ENCODE data around the gene TP73.

TP73 gene

DNA sequence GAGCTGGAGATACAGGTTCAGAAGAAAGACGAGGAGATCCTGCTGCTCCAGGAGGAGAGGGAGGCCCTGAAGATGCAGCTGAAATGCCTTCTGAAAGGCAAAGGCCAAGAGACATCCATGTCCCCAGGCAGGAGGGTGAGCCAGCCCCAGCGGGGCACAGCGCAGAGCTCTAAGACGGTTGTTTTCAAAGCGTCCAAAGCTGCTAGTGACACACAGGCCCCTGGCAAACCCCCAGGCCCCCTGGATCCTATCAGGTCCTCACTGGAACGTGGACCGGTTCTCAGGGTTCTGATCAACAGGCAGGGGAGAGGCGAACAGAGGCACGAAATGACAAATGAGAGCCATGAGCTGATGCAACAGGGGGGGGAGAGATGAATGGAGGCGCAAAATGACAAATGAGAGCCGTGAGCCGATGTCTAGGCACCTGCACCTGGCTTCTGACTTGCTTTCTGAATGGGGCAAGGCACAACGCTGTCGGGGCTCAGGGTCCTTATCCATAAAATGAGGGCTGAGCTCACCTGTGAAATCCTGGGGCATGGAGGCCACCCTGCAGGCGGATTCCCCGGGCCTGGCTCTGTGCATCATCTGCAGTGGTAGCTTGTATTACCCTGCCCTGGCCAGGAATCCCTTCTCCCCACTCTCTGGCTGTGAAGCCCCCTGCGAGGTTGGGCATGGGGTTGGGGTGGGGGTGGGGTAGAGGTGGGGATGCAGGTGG lies 109.1 kb downstream of the TP73 start:
- in situ Hi-C loops (cut with HindIII; ENCODE audit: low pct_ligation_motif_present, low pct_unique_long_range_greater_than_20kb, low sequenced_read_pairs), result no loop called here
- no peak for DNase-seq

DNA sequence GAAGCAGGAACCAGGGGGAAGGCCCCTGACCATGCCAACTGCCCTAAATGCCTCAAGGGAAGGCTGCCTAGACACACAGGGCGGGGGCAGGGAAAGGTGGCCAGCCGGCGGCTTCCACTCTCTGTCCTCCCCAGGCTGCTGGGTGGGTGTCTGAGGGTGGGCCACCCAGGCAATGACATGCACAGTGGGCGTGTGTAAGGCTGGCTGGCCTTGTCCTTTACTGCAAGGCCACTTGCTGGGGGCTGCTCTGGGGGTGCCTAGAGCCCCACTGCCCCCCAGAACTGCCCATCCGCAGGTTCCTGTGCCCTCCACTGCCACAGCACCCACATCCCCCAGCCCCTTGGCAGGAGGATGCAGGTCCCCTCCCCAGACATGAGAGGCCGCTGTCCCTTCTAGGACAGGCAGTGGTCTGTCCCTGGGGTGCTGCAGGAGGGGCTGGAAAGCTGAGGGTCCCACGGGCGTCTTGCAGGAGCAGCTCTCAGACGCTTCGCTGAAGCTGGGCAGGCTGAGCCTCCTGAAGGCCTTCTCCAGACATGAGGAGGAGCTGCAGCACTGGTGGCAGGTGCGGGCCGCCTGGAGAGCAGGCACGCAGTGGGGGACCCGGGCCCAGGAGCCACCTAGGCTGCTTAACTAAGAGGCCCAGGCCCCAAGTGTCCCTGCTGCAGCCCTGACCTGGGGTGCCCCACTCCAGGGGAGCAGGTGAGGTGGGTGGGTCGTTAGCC lies 110.0 kb downstream of the TP73 start:
- no peak for DNase-seq
- in situ Hi-C loops (cut with HindIII; ENCODE audit: low pct_ligation_motif_present, low pct_unique_long_range_greater_than_20kb, low sequenced_read_pairs), result no loop called here

DNA sequence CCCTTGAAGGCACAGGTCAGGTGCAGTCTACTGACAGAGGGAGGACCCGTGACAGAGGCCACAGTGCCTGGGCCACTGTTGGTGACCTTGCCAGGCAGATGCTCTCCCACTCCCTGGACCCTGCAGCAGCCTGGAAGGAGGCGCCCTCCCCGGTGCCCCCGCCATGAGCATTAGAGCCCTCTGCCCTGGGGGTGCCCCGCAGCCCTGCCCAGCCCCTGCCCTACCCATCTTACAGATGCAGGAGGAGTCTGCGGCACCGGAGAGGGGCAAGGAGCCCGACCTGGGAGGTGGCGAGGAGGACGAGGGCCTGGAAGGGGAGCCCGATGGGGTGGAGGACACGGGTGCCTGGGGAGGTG lies 110.5 kb downstream of the TP73 start:
- DNase-seq, result no peak
- in situ Hi-C loops (cut with HindIII; ENCODE audit: low pct_ligation_motif_present, low pct_unique_long_range_greater_than_20kb, low sequenced_read_pairs), result no loop called here

DNA sequence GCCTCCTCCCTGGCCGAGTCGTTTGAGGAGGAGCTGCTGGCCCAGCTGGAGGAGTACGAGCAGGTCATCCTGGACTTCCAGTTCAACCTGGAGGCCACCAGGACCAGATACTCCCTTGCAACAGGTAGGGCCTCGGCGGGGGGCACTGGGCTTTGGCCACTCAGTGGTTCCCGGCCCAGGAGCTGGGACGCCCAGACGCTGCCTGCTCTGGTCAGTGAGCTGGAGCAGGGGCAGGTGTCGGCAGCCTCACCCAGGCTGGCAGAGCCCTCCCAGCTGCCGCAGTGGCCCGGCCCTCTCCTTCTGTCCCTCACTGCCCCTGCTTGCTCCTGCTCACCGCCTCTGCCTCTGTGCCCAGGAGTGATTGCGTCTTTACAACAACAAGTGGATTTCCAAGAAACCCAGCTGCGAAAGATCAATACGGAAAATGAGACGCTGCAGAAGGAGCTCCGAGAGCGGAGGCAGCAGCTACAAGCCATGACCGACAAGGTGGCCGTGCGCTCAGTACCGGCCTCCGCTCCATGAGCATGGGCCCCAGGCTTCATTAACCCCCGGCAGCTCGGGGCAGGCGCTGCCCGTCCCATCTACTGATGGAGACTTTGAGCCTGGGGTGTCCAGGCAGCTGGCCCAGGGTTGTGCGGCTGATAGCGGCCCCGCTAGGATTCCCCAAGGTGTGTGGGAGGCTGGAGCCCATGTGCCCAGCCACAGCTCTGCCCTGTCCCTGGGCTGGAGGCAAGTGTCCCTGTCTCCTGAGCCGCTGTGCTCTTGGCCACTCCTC lies 111.2 kb downstream of the TP73 start:
- DNase-seq, result no peak
- in situ Hi-C loops (cut with HindIII; ENCODE audit: low pct_ligation_motif_present, low pct_unique_long_range_greater_than_20kb, low sequenced_read_pairs), result no loop called here

DNA sequence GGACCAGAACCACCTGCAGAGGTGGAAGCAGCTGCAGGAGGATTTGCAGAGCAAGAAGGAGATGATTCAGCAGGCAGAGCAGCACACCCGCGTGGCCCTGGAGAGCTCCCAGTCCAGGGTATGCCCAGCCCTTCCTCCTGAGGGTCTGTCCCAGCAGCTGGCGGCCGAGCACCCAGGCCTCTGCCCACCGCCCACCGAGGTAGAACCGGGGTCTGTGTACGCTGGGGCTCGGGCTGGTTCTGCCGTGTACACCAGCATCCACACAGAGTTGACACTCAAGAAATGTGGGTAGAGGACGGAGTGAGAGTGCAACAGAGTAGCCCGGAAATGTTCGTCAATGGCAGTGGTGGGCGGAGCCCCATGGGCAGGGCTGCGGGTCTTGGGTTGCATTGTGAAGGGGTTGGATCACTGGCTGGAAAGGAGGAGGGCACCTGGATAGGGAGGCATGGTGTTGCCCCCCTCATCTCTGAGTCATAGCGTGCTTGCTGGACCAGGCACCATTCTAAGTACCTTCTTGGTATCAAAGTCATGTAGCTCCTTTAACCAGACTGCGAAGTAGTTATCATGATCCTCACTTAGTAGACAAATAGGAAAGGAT lies 115.1 kb downstream of the TP73 start:
- no peak for DNase-seq
- in situ Hi-C loops (cut with HindIII; ENCODE audit: low pct_ligation_motif_present, low pct_unique_long_range_greater_than_20kb, low sequenced_read_pairs), result no loop called here

DNA sequence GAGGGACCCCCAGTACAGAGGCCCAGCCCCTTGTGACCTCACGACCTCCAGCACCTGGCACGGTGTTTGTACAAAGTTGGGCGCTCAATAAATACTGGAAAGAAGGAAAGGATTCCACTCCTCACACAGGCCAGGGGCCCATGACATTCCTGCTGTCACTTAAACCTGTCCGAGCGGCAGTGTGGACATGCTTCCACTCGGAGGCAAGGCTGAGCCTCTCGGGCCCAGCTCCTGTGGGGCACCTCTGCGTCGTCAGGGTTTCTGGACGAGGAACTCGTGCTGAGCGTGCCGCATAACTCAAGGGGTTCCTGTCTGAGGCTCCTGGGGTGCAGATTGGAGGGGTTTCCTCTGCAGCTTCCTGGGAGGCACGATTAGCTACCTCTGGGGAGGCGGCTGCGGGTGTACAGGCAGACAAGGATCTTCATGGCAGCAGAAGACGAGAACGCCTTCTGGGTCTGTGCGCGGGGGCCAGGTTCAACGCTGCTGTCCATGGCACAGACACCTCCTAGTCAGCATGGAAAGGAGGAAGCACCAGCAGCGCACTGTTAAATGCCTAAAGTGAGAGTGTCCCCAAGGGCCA lies 116.6 kb downstream of the TP73 start:
- no peak for DNase-seq

DNA sequence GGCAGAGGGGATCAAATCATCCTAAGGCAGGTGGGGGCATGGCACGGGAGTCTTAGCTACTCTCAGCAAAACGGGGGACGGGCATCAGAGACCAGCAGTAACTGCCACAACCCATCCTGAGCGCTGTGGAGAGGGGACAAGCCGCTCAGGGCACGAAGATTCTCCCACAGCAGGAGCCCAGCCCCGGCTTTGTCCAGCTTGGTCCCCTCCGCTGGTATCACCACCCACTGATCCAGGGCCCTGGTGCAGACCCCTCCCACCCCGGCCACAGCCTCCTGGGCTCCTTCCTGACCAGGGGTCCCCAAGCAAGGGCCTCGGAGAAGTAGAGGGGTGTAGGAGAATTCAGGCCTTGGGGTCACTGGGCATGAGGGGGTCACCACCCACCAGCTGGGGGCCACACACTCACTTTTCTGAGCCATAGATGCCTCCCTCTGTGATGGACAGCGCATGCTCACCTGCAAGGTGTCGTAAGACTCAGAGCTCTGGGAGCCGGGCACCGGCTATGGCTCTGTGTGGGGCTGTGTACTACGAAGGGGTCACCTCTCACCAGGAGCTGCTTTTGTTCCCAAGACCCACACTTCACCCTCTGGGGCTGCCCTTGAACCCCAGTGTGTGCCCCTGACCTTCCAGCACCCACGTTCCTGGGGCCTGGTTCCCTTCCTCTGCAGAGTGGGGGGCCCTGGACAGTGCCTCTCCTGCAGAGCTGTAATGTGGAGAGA lies 117.9 kb downstream of the TP73 start:
- no peak for DNase-seq
- in situ Hi-C loops (cut with HindIII; ENCODE audit: low pct_ligation_motif_present, low pct_unique_long_range_greater_than_20kb, low sequenced_read_pairs), result no loop called here

More for the DNA sequence above, 116.6 kb downstream of the TP73 start:
- in situ Hi-C loops (cut with HindIII; ENCODE audit: low pct_ligation_motif_present, low pct_unique_long_range_greater_than_20kb, low sequenced_read_pairs), result no loop called here

DNA sequence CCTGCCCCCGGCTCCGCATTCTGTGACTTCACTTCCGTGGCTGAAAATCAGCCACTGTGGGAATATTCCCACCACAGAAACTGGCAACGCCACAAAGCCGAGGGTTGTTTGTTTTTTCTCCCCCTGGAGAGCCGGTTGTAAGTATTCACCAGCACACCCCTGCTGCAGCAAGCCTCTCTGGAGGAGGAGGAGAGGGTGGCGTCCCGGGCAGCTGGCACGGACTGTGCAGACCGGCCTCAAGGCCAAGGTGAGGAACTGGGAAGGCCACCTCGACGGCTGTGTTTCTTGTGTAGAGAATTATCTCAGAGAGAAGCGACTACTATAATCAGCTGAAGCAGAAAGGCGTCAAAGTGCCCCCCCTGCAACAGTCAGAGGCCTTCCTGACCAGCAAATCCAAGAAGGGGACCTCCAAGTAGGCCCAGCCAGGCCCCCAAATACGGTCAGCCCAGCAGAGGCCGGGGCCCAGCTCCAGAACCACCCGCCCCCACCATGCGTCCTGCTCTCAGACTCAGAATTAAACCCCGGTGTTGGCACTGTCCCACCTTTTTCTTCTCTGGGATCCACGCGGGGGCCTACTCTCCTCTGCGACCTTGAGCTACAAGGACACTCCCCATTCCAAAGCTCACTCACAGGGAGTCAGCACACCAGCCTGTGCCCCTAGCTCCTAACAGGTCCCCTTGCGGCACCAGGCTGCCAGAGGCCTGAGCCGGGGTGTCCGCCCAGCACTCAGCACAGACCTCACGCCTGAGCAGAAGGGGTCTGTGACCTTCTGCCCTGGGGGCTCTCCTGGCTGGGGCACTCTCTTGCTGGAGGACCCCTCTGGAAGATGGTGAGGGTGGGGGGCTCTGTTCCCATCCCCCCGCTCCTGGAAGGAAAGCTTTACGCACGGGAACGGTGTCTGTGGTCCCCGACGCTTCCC lies 119.1 kb downstream of the TP73 start:
- in situ Hi-C loops (cut with HindIII; ENCODE audit: low pct_ligation_motif_present, low pct_unique_long_range_greater_than_20kb, low sequenced_read_pairs), result no loop called here
- no peak for DNase-seq

DNA sequence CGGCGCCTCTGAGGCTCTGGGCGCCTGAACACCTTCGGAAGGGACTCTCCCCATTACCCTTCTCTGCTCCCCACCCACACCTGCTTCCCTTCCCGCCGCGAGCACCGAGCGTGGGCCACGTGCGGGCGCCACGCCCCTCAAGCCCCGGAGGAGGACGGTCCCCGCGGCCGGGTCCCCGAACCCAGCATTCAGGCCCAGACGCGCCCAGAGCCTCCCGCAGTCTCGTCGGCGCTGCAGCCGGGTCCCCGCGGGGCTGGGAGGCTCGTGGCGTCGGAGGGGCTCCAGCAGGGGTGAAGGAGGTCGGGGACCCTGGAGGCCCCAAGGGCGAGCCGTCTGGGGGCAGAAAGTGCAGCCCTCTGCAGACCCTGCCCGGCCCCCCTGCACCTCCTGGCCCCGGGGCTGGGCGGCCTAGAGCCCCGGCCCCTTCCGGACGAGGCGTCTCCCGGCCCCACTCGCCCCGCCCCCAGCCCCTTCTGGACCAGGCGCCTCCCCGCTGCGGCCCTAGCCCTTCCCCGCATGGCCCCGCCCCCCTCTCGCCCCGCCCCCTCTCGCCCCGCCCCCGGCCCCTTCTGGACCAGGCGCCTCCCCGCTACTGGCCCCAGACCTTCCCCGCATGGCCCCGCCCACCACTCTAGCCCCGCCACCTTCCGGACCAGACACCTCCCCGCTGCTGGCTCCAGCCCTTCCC lies 119.9 kb downstream of the TP73 start:
- peak; percentile 81 for DNase-seq
- in situ Hi-C loops (cut with HindIII; ENCODE audit: low pct_ligation_motif_present, low pct_unique_long_range_greater_than_20kb, low sequenced_read_pairs), result no loop called here

DNA sequence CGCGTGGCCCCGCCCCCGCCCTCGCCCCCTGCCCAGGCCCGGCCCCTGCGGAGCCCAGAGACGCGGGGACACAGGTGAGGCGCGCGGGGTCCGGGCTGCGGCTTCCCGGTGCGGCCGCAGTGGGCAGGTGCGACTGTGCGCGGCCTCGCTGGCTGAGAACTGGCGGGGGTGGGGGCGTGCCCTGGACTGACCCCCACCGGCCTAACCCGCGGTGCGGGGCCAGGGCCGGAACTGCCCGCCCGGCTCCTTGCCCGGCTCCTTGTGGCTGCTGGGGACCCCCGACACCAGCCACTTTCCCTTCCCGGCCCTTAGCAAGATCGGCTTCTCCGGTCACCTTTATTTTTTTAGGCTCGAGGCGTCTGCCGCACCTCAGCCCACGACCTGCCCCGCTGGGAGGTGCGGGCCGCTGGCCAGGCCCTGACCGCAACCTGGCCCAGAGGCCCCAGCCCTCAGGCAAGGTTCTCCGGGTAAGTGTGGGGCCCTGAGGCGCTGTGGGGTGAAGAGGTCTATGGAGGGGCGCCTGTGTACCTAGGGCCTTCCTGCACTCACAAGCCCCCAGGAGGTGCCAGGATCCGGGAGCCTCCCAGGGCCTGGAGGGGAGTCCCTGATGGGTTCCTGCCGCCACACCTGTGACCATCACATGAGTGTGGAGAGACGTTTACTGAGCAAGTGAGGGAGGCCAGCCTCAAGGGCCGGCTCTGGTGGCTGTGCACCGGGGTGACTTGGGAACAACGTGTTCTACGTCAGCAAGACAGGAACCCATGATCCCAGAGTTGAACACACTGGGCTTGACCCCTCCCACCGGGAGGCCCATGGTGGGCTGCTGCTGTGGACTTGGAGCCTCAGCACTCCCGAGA lies 120.6 kb downstream of the TP73 start, which contains the start of gene SMIM1:
SMIM1 (plus strand) TSS at position 35 of the 857 bp plus-strand sequence. CDS start 2,625 bp downstream, outside the sequence.
- in situ Hi-C loops (cut with HindIII; ENCODE audit: low pct_ligation_motif_present, low pct_unique_long_range_greater_than_20kb, low sequenced_read_pairs), result no loop called here

DNA sequence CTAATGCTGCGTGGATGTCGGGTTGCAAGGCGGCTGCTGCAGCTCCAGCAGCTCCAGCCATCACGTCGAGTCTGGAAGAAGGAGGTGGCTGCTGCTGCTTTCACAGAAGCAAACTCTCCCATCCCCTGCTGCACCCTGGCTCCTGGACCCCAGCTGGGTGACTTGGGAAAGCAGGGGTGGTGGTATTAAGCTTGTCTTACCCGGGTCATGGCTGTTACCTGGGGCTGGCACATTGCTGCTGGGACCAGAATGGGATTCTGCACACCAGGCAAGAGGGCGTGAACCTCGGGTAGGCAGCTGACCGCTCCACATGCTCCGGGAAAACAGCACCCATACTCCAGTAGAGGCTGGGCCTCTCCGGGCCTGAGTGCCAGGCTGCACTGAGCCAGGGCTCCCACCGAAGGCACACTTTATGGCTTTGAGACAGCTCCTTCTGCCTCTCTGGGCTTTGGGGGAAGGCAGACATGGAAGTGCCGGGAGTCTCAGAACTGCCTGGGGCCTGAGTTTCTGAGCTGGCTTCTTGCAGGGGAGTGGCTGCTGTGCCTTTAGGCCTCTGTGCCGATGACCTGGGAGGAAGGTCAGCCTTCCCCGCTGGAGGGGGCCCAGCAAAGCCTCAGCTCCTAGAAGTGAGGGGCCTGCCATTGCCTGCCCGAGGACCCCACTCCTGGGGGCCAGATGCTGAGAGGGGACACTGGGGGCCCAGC lies 121.4 kb downstream of the TP73 start:
- in situ Hi-C loops (cut with HindIII; ENCODE audit: low pct_ligation_motif_present, low pct_unique_long_range_greater_than_20kb, low sequenced_read_pairs), result no loop called here
- no peak for DNase-seq

More for the DNA sequence above, 120.6 kb downstream of the TP73 start, which contains the start of gene SMIM1:
- no peak for DNase-seq

DNA sequence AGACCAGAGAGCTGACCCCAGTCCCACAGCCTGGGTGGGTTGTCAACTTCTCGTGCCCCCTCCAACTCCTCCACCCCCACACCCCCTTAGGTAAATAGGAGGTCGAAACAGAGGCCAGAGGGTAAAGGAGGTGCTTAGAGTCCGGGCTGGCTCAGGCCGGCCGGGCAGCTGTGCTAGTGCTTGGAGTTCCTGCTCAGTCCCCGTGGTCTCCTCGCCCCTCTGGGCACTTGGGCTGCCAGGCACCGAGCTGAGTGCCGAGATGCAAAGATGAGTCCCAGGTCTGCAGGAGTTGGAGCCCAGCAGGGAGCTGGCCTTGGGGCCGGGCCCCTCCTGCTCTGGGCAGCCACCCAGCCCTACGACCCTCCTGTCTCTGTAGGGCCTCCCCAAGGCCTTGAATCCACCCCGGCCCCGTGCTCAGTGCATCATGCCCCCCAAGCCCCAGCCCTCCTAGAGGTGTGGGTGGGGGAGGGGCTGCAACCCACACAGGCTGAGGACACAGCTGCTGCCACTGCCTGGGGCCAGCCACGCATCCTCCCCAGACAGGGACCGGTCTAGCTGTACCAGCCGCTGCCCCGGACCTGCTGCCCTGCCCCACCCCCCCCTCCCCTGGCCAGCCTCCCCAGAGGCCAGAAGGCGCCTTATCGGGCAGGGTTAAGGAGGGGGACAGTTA lies 122.1 kb downstream of the TP73 start:
- no peak for DNase-seq
- in situ Hi-C loops (cut with HindIII; ENCODE audit: low pct_ligation_motif_present, low pct_unique_long_range_greater_than_20kb, low sequenced_read_pairs), result no loop called here

DNA sequence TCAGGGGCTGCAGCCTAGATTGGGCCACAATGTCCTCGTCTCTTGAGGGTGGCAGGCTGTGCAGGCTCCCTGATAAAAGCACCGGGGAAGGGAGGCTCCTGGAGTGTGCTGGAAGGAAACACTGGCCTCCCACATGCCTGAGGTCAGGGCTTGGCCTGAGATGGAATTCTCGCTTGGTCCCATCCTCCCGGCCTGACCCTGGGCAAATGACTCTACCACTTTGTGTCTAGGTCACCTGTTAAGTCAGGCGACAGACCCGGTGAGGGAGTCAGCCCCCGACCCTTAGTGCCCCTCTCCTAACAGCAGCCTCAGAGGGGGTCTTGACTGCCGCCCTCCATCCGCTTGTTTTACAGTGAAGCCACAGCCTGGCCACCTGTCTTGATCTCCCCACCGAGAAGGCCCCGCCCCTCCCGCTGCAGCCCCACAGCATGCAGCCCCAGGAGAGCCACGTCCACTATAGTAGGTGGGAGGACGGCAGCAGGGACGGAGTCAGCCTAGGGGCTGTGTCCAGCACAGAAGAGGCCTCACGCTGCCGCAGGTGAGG lies 122.7 kb downstream of the TP73 start:
- peak; percentile 46 for DNase-seq
- in situ Hi-C loops (cut with HindIII; ENCODE audit: low pct_ligation_motif_present, low pct_unique_long_range_greater_than_20kb, low sequenced_read_pairs), result no loop called here

DNA sequence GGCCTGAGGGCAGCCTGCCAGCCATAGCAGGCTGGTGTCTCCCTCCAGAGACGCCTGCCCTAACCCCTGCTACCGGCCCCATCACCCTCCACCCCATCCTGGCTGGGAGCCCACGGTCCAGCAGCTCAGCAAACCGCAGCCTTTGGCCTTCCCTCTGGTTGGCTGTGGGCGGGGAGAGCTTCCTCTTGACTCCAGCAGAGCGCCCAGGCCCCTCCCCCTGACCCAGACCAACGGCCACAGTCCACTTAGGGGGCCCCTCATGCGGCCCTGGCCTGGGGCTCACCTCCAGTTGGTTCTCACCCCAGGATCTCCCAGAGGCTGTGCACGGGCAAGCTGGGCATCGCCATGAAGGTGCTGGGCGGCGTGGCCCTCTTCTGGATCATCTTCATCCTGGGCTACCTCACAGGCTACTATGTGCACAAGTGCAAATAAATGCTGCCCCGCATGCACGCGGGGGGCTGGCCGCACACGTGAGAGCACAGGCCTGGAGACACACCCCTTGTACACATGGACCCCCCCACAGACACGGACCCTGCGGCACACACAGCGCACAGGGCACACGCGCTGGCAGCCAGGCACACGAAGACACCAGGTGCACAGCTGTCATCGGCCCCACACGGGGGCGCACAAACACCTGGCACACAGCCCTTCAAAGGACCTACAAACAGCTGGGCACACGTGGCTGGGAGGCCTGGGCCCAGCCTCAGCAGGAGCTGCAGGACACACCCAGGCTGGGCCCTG lies 123.3 kb downstream of the TP73 start:
- in situ Hi-C loops (cut with HindIII; ENCODE audit: low pct_ligation_motif_present, low pct_unique_long_range_greater_than_20kb, low sequenced_read_pairs), result no loop called here
- peak; percentile 87 for DNase-seq

Data from ACHN (cell line).